Fibroblast of pulmonary artery (primary cell): ENCODE measurements around the gene KRTAP20-2.

Experiments used
- DNase-seq: peaks from one replicate; pipeline ENCODE4 v3.0.0-alpha.2; 2010; ENCODE audit warnings: low read depth
- H3K4me3 ChIP-seq: replicated peaks from 2 replicates; pipeline ENCODE4 v1.5.1; 2011; ENCODE audit warnings: low read depth, mild to moderate bottlenecking, control low read depth, low read length, moderate library complexity
- TF ChIP-seq, protein P1 (sequence below): IDR thresholded peaks from 2 replicates; pipeline ENCODE4 v1.5.1; 2011; ENCODE audit warnings: mild to moderate bottlenecking, control low read depth, low read length, inconsistent platforms; ENCODE audit errors: missing control alignments

KRTAP20-2 gene

DNA sequence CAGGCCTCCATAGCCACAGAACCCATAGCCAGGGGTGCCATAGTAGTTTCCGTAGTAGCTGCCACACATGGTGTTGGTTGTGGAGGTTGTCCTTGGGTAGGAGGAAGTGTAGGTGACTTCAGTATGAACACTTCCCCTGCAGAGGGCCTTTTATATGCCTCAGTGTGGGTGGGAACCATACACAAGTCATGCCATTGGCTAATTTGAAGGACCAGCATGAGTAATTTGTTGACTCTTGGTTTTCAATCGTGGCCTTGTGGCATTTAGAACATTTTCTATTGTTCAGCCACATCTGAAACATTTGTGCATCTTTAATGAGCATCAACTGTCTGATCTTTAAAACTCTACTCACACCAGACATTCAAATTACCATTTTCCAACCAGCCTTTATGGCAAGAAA lies 21.2 kb upstream of the KRTAP20-2 start, which contains the start of gene KRTAP6-1:
Gene KRTAP6-1, minus strand, starts transcription at position 95 of the 400 bp plus-strand sequence. Its CDS starts 26 bp downstream, at position 69.
- no peak for DNase-seq
- TF ChIP-seq, protein P1, sequence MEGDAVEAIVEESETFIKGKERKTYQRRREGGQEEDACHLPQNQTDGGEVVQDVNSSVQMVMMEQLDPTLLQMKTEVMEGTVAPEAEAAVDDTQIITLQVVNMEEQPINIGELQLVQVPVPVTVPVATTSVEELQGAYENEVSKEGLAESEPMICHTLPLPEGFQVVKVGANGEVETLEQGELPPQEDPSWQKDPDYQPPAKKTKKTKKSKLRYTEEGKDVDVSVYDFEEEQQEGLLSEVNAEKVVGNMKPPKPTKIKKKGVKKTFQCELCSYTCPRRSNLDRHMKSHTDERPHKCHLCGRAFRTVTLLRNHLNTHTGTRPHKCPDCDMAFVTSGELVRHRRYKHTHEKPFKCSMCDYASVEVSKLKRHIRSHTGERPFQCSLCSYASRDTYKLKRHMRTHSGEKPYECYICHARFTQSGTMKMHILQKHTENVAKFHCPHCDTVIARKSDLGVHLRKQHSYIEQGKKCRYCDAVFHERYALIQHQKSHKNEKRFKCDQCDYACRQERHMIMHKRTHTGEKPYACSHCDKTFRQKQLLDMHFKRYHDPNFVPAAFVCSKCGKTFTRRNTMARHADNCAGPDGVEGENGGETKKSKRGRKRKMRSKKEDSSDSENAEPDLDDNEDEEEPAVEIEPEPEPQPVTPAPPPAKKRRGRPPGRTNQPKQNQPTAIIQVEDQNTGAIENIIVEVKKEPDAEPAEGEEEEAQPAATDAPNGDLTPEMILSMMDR: no peak
- no peak within 1 kb of the TSS for H3K4me3 ChIP-seq

DNA sequence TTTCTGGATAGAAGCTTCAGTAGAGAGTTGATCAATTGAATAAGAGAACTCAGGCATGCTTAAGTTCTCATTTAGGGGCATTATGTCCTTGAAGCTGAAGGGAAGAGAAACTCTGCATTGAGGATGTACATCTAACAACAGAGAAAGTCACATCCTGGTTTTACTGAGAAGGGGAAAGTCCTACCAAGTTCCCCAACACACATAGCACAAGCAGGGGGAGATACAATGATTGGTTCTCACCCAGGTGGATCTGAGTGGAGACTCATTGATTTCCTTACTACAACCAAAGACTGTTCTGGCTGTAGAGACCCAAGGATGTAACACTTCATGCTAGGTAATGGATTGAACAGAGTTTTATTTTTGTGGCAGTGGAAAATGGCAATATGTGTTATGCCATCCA lies 19.8 kb upstream of the KRTAP20-2 start:
- H3K4me3 ChIP-seq: no peak overlapping the region
- TF ChIP-seq, protein P1: no peak
- DNase-seq: no peak

DNA sequence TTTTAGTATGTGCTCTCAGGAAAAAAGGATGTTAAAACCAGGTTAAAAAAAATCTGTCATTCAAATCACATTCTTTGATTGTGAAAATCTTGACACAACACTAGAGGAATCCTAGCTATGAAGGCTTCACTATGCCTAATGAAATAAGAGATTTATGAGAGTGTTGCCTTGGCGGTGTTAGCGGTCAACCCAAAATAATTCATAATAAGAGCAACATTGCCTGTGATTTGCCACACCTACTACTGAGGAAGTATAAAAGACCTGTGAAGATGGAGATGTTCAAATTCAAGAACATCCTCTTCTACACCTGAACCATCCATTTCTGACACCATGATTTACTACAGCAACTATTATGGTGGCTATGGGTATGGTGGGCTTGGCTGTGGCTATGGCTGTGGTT lies 18.9 kb upstream of the KRTAP20-2 start, which contains the start of gene KRTAP20-1:
Gene KRTAP20-1, plus strand, starts transcription at position 301 of the 400 bp plus-strand sequence. Its CDS starts 30 bp downstream, at position 331.
- TF ChIP-seq, protein P1: no peak
- DNase-seq: no peak
- no peak within 1 kb of the TSS for H3K4me3 ChIP-seq

- DNase-seq: no peak
- no peak overlapping the region for H3K4me3 ChIP-seq
- TF ChIP-seq, protein P1: no peak
Observed at GRCh38 chr21:30620080-30620479, 14.9 kb upstream of the KRTAP20-2 start.

DNA sequence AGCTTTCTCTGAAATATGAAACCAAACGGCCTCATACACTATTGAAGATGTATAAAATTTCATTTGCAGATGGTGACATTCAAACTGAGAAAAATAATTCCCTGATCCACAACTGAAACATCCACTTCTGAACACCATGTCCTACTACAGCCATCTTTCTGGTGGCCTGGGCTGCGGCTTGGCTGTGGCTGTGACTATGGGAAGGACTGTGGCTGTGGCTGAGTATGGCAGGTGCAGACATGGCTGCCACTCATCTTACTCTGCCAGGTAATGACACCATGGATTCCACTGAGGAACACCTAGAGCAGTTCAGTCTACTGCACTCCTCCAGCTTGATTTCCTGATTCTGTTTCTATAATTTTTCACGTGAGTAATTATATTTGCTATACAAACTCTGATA lies 14.5 kb upstream of the KRTAP20-2 start, which contains the start of gene KRTAP20-4:
Gene KRTAP20-4, plus strand, starts transcription at position 106 of the 400 bp plus-strand sequence.
- TF ChIP-seq, protein P1: no peak
- DNase-seq: no peak
- H3K4me3 ChIP-seq: no peak within 1 kb of the TSS

- DNase-seq: no peak
- TF ChIP-seq, protein P1: no peak
Observed at GRCh38 chr21:30623362-30623761, 11.6 kb upstream of the KRTAP20-2 start.

More at GRCh38 chr21:30623362-30623761, 11.6 kb upstream of the KRTAP20-2 start:
- no peak overlapping the region for H3K4me3 ChIP-seq
